Effector CD4-positive, alpha-beta T cell (primary cell): Measurements from ENCODE around the gene CCR1.
"Not testable (repeated sequence)": the region's sequence is repeated elsewhere in the genome, so short reads cannot be mapped to it uniquely, and the experiment has no call there.

Experiments
- DNase-seq: peaks from one replicate; pipeline ENCODE4 v3.0.0-alpha.2; 2020

The CCR1 gene

DNA sequence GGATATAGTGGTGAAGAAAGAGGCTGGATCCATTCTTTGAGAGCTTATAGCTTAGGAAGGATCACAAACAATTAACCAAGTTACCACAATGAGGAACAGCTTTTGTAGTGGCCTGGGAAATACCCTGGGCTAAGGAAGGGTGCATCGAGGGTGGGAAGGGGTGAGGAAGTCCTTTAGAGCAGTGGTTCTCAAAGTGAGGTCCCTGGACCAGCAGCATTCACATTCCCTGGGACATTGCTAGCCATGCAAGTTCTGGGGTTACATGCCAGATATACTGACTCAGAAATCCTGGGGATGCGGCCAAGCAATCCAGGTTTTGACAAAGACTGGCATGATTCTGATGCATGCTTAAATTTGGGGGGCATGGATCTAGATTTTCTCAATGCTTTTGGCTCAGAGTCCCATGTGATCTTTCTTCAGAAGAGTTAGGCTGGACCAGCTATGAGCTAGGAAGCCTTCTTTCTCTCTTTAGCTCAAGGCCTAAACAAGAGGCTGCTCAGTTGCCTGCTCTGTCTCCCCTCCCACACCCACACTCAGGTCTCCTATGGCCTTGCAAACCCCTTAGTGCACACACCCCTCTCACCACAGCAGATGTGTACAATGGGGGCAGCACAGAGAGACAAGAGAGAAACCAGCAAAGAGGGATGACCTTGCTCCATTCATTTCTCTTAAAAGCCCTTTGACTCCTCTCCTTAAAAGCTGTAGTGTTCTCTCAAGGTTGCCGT, 1.8 kb upstream of the CCR1 start:
- no peak for DNase-seq

DNA sequence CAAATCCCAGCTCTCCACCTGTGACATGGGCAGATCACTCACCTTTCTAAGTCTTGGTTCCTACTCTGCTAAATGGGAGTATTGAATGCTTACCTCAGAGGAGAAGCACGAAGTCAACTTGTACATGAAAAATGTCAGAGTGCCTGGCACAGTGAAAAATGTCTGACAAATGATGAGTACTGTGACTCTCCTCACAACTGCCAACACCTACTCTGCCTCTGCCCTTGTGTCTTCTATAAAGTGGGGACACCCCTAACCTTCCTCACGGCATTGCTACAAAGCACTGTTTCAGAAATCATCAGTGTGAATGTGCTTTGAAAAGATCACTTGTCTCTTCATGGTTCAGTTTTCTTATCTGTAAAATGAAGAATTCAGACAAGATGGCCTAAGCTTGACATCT, 940 bp upstream of the CCR1 start:
- no peak for DNase-seq

DNA sequence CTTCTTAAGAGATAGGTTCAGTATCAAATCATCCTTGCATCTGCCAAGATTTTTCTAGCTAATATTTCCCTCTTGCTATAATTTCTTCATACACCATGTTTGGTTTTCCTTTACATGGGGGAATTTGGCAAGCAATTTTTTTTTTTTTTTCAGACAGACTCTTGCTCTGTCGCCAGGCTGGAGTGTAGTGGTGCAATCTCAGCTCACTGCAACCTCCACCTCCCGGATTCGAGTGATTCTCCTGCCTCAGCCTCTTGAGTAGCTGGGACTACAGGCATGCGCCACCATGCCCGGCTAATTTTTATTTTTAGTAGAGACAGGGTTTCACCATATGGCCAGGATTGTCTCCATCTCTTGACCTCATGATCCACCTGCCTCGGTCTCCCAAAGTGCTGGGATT, 599 bp downstream of the CCR1 start:
- DNase-seq: not testable (repeated sequence)

DNA sequence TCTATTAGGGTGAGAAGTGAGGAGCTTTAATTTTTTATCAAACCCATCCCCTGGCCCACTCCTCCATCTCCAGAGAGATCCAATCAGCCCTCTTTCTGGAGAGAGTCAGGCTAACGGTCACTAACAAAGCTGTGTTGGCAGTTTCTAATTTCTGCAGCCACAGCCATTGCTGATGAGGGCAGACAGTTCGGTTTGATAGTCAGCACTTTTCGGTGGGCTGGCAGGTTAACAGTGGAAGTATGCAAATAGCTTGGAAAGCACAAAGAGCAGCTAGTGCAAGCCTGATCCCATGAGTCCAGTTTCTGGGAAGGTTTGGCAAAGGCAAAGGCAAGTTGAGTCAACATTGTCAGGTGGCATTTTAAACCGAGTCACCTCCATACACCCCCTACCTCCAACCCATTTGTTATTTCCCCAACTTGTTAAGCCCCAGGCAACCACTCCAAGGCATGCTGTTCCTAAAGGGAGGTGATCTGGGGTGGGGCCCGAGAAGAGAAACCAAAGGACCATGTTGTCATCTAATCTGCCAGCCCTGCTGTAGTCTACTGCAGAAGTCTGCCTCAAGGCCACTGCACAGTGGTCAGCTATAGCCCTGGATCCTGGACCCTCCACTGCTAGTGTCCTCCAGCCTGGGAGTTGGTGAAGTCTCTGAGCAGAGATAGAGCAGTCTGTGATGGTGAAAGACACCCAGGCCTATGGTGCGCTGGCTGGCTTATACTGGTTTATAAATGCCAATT, 1.7 kb downstream of the CCR1 start:
- DNase-seq: no peak

DNA sequence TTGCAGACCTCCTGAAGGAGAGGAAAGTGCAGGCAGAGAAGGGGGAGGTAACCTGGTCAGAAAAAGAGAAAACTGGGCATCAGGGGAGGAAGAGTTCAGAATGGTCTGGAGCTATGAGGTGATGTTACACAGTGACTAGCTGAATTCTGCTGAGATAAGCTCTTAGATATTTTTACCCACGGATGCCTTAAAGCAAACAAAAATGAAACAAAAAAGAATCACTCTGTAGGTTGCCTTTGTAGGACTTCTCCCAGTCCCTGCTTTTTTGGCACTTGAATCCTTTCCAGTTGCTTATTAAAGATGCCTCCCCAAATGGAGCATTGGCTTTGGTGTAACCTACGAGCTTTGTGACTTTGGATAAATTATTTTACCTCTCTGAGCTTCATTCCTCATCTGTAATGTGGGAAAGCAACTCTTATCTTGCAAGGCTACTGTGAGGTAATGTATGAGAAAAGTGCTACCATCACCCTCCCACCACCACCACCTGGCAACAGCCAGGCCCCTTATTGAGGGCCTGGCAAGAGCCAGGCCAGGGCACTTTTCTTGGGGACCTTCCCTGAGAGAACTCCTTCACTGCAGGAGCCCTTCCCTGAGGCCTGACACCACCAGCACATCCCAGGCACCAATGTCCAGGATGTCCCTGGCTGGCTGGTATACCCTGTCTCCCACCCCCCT, 2.7 kb downstream of the CCR1 start:
- no peak for DNase-seq

DNA sequence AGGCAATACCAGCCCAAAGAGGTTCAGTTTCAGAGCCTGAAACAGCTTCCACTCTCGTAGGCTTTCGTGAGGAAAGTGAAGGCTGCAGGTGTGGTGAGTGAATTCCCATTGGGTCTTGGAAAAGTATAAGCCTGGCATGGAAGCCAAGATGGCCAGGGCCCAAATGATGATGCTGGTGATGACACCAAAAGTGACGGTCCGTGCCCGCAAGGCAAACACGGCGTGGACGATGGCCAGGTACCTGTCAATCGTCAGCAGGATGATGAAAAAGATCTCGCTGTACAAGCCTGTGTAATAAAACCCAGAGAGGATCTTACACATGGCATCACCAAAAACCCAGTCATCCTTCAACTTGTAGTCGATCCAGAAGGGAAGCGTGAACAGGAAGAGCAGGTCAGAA, 4.4 kb downstream of the CCR1 start:
- no peak for DNase-seq

DNA sequence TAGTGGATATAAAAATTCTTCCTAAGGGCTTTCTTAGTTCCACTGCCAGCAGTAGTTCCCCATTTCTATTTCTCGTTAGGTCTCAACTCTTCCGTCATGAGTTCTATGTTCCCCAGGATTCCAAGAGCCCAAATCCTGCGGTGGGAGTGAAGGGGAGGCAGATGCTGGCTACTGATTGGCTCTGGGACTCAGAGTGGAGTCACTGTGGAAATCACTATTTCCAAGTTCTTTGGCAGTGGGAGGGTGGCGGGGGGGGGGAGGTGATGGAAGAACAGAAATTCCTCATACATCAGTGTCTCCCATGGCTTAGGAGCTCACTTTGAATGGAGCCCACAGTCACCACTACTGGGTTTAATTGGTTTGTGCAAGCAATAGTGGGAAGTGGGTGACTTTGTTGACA, 5.6 kb downstream of the CCR1 start:
- DNase-seq: no peak

DNA sequence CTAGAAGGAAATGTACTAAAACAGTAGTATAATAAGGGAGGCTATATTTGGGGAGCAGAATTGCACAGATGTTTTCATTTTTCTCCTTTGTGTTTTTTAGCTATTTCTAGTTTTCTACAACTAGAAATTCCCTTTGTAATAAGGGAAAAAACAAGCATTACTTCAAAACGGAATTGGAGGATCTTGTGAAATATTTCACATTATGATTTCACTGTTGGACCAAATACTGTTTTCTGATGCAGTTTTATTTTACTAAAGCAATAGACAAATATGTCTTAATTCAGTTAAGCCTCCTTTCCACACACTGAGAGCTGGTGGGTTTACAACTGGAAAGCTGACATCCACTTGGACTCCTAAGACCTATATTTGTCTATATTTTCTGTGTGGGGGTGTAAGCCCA, 7.3 kb downstream of the CCR1 start:
- DNase-seq: no peak

DNA sequence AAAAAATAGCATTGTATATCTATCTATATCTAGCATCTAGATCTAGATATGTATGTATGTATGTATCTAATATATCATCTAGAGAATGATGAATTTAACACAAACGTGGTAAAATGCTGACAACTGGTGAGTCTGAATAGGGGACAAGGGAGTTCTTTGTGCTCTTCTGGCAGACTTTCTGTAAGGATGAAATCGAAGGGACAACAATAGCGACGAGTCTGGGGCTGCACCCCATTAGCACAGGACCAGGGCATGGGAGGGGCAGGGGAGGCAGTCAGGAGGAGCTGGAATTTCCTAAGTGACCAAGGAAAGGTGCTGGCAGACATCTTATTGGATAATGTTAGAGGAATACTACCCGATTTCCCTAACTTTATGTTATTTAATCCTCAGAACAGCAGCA, 7.9 kb downstream of the CCR1 start:
- DNase-seq: no peak

DNA sequence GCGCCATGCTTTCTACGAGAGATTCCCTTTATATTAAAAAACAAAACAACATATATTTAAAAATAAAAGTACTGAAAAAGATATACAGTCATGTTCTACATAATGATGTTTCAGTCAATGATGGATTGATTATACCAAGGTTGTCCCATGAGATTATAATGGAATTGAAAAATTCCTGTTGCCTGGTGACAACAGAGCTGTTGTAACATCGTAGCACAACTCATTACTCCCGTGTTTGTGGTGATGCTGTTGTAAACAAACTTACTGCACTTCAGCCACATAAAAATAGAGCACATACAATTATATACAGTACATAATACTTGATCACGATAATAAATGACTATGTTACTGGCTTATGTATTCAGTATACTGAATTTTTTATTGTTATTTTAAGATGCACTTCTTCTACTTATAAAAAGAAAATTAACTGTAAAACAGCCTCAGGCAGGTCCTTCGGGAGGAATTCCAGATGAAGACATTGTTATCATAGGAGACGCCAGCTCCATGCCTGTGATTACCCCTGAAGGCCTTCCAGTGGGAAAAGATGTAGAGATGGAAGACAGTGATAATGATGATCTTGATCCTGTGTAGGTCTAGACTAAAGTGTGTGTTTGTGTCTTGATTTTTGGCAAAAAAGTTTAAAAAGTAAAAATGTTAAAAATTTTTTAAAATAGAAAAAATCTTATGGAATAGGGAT, 11.7 kb downstream of the CCR1 start:
- DNase-seq: no peak

DNA sequence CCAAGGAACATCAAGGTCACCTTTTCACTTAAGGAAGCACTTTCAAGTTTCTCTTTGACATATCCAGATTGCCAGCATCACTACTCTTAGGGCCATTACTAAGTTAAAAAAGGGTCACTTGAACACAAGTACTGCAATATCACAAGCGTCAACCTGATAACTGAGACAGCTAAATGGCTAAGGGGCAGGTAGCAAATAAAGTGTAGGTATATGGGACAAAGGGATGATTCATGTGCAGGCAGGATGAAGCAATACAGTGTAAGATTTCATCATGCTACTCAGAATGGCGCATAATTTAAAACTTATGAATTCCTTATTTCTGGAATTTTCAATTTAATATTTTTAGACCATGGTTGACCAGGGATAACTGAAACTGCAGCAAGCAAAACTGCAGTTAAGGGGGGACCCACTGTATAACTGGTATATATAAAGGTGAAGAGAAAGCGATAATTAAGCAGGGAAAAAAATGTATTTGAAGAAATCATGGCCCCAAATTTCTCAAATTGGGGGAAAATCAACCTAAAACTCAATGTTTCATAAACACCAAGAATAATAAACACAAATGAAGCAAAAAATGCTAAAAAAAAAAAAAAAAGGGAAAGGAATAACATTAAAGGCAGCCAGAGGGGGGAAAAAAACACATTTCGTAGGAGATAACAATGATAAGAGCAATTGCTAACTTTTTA, 13.1 kb downstream of the CCR1 start:
- DNase-seq: no peak

DNA sequence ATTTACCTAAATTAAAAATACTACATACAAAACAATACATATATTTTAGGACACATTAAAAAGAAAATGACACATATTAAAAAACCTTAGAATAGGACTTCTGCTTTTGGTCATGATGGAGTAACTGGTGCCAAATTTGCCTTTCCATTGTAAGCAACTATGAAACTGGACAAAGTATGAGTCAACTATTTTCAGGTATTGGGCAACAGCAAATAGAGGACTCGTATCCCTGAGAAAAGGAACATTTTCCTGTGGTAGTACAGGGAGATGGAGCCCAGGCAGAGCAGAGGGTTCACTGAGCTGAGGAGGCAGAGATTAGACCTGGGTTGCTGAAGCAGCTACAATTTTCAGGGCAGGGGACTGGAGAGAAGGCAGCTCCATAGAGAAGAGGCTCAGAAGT, 14.7 kb downstream of the CCR1 start:
- DNase-seq: no peak

DNA sequence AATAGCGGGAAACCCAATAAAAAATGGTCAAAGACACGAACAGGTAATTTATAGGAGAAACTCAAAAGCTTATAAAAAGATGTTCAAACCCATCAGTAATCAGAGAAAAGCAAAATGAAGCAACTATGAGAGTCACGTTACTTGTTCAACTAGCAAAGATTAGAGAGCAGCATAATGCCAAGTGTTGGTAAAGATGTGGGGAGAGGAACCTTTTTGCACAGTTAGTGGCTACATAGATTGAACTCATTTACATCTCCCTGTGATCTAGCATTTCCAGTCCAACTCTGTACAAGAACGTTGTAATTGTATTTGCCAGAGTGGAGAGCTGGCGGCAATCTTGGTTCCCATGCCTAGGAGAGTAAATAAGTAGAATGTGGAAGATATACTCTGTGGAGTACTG, 15.2 kb downstream of the CCR1 start:
- DNase-seq: no peak

DNA sequence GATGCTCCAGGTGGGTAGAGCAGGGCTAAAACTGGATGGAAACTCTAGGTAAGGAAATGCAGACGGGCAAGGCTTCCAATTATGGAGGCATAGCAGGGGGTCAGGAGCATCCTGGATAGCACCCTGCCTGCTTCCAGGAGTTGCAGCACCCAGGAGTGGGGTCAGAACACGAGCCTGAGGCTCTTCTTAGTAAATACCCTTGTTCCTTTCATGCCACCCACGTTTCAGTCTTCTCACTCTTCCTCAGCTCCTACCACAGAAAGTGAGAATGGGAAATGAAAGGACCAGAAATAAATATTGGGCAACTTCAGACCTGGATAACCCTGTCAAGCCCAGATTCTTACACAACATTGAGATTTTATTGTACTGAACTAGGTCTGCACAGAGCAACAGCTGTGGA, 16.4 kb downstream of the CCR1 start:
- DNase-seq: no peak

DNA sequence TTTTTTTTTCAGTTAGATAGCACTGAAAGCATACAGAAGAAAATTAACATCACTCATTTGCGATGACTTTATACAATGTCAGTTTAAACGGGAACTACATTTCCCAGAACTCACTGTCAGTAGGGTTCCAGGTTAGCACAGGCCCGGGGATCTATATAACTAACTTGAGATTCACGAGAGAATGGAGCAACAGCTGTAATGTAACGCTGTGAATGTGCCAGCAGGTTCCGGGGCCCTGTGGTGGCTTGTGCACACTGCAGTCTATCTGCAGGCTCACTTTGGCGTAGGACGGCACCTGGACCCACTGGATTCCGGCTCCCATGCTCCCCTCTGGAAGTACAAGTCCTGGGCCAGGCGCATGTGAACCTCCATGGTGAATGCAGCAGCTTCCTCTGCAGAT, 19.4 kb downstream of the CCR1 start:
- no peak for DNase-seq

DNA sequence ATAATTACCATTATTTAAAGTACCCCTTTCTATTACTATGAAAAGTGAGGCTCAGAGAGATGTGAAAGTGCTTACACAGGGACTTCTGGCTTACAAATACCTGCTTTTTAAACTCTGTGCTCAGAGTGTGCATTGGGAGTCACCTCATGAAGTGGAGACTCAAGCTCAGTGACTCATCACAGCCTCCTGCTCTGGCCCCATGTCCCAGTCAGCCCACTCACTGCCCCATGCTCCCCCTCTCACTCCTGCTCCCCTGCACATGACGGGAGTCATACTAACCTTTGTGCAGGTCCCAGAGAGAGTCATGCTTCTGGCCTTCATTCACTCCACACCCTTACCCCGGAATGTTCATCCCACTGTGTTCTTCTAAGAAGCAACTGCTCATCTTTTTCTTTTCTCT, 20.2 kb downstream of the CCR1 start:
- no peak for DNase-seq

DNA sequence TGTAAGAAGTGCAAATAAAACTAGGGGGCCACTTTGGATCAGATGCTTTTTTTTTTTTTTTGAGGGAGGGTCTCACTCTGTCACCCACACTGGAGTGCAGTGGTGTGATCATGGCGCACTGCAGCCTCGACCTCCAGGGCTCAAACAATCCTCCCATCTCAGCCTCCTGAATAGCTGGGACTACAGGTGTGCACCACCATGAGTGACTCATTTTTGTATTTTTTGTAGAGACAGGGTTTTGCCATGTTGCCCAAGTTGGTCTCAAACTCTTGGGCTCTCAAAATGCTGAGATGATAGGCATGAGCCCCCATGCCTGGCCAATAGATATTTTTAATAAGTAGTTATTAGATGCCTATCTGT, 20.8 kb downstream of the CCR1 start:
- DNase-seq: no peak

DNA sequence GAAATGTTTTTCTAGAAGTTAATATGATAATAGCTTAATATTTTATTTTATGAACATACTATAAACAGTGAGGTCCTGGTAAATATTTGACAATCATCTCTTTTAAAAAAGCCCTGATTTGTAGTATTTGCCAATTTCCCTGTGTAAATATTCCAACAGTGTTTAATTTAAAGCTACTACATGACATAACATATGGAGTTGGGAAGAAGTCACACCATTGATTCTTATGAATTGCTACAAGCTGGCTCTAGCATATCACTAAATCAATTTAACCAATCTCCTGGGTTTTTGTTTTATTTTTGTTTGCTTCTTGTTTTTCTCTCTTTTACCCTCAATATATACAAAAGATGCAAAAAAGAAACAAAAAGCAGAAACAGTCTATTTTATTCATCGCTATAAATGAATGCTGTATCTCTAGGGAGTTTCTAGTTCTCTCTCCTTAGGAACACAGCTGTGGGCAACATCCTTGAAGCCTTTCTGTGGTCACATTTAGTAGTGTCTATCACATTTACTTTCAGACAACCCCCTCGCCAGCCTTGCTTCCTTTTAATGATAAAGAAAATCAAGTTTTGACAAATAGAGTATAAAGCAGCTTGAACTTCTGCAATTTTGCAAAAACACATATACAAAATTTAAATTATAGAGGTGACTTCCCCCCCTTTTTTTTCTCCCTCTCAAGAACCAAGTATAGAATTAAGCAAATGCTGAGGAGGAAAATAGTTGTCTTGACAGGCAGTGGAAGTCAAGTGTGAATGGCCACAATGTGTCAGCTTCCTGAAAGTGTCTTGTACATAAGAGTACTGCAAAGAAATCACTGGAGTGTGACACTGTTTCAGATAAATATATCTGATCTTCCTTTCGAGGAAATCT, 21.4 kb downstream of the CCR1 start:
- DNase-seq: no peak

DNA sequence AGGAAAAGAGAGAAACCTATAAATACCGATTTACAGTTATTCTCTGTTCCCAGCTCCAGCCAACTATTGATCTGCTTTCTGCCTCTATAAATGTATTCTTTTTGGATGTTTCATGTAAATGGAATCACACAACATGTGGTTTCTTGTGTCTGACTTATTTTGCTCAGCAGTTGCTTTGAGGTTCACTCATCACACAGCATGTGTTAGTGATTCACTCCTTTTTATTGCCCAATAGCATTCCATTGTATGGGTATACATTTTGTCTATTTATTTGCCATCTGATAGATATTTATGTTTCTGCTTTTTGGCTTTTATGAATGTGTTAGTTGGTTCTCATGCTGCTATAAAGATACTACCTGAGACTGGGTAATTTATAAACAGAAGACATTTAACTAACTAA, 23.6 kb downstream of the CCR1 start:
- DNase-seq: no peak

DNA sequence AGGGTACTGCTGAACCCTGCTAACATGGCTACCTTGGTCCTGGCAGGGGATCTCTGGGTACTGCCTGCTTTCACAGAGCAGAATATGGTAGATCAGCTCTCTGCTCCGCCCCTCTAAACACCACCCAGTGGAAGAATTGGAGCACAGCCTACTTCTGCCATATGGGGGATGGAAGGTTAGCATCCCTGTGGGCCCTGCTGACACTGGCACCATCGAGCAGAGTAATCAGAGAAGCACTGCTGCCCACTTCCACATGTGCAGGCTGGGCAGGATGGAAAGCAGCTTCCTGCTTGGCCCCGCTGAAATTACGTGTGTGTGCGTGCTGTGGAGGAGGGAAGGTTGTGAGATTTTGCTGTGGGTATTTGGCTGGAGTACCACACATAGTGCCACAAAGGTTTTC, 24.8 kb downstream of the CCR1 start:
- DNase-seq: no peak

DNA sequence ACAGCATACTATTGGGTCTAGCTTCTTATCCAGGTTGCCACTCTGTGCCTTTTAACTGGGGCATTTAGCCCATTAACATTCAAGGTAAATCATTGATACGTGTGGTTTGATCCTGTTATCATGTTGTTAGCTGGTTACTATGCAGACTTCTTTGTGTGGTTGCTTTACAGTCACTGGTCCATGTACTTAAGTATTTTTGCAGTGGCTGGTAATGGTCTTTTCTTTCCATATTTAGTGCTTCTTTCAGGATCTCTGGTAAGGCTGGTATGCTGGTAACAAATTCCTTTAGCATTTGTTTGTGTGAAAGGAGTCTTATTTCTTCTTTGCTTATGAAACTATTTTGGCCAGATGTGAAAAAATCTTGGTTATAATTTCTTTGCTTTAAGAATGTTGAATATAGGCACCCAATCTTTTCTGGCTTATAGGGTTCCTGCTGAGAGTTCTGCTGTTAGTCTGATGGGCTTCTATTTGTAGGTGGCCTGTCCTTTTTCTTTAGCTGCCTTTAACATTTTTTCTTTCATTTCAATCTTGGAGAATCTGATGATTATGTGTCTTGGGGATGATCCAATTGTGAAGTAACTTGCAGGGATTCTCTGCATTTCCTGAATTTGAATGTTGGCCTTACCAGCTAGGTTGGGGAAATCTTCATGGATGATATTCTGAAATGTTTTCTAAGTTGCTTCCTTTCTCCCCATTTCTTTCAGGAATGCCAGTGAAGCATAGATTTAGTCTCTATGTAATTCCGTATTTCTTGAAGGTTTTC, 39.3 kb downstream of the CCR1 start:
- DNase-seq: no peak
